HEK293 (cell line): ENCODE data around the gene CLMN.

ENCODE experiments used
- CTCF ChIA-PET: fragments of 350-600 bp; formaldehyde crosslinking; extraction: SDS; loops from one replicate; lab custom pipeline; 2021; ENCODE audit warnings: antibody characterized with exemption; lab: Yijun Ruan, JAX
- POLR2A ChIA-PET: fragments of 300-600 bp; formaldehyde crosslinking; extraction: SDS; loops from one replicate; lab custom pipeline; 2020; ENCODE audit warnings: antibody characterized with exemption, inconsistent platforms; lab: Yijun Ruan, JAX
- H3K27ac ChIP-seq: fragments of 200-500 bp; sonication (Bioruptor generic); 2 replicates; pipeline ENCODE4 v1.5.1; 2014; ENCODE audit warnings: low read depth, low read length, control low read depth, inconsistent platforms; ENCODE audit errors: extremely low read depth
- H3K36me3 ChIP-seq, 2 experiments: fragments of 200-500 bp in 1 of 2; sonication (Bioruptor generic) in 1 of 2; 1 replicate in 1 of 2; 2 replicates in 1 of 2; pipeline ENCODE4 v1.5.1; 2014 to 2017; ENCODE audit warnings: inconsistent platforms in 2 of 2, low read length in 2 of 2; ENCODE audit not compliant: control insufficient read depth in 2 of 2, insufficient read depth in 1 of 2
- H3K4me1 ChIP-seq: fragments of 200-500 bp; sonication (Bioruptor generic); 2 replicates; pipeline ENCODE4 v1.5.1; 2014; ENCODE audit warnings: mild to moderate bottlenecking, low read length, inconsistent platforms; ENCODE audit not compliant: control insufficient read depth, insufficient read depth
- H3K4me3 ChIP-seq: 2 replicates; pipeline ENCODE4 v1.5.1; 2011; ENCODE audit warnings: low read depth, mild to moderate bottlenecking, control low read depth, low read length, moderate library complexity
- H3K9me3 ChIP-seq: fragments of 200-500 bp; sonication (Bioruptor generic); 2 replicates; pipeline ENCODE4 v1.5.1; 2014; ENCODE audit warnings: low read depth, low read length, inconsistent platforms; ENCODE audit not compliant: control insufficient read depth, insufficient read depth
- BCL11A ChIP-seq: fragments of 450-650 bp; formaldehyde crosslinking; IDR thresholded peaks from 2 replicates; pipeline ENCODE4 v1.5.1; 2016; ENCODE audit warnings: low read depth, missing biosample characterization, missing genetic modification characterization
- HOXC10 ChIP-seq: sonication (generic); formaldehyde crosslinking; IDR thresholded peaks from 2 replicates; pipeline ENCODE4 v1.8.1; 2023; ENCODE audit warnings: mild to moderate bottlenecking, missing genetic modification reagents
- KLF7 ChIP-seq: fragments of 450-650 bp; formaldehyde crosslinking; IDR thresholded peaks from 2 replicates; pipeline ENCODE4 v1.5.1; 2016; ENCODE audit warnings: missing biosample characterization, missing genetic modification characterization, borderline replicate concordance
- KLF9 ChIP-seq: fragments of 450-650 bp; formaldehyde crosslinking; IDR thresholded peaks from 2 replicates; pipeline ENCODE4 v1.5.1; 2016; ENCODE audit warnings: missing biosample characterization, missing genetic modification characterization, low read depth
- TSHZ1 ChIP-seq: fragments of 450-650 bp; formaldehyde crosslinking; IDR thresholded peaks from 2 replicates; pipeline ENCODE4 v1.5.1; 2016; ENCODE audit warnings: missing biosample characterization, missing genetic modification characterization, borderline replicate concordance
- YY1 ChIP-seq: fragments of 450-650 bp; formaldehyde crosslinking; IDR thresholded peaks from 2 replicates; pipeline ENCODE4 v1.5.1; 2018; ENCODE audit warnings: missing biosample characterization, missing genetic modification characterization
- ZBTB1 ChIP-seq: fragments of 450-650 bp; formaldehyde crosslinking; IDR thresholded peaks from 2 replicates; pipeline ENCODE4 v1.5.1; 2016; ENCODE audit warnings: missing biosample characterization, missing genetic modification characterization
- ZIC2 ChIP-seq: fragments of 450-650 bp; formaldehyde crosslinking; IDR thresholded peaks from 2 replicates; pipeline ENCODE4 v1.5.1; 2016; ENCODE audit warnings: missing biosample characterization, missing genetic modification characterization
- ZNF16 ChIP-seq: fragments of 450-650 bp; formaldehyde crosslinking; IDR thresholded peaks from 2 replicates; pipeline ENCODE4 v1.5.1; 2016; ENCODE audit warnings: low read depth, missing biosample characterization, missing genetic modification characterization
- ZNF202 ChIP-seq: fragments of 450-650 bp; formaldehyde crosslinking; IDR thresholded peaks from 2 replicates; pipeline ENCODE4 v1.5.1; 2016; ENCODE audit warnings: missing biosample characterization, missing genetic modification characterization, borderline replicate concordance
- ZNF223 ChIP-seq: fragments of 450-650 bp; formaldehyde crosslinking; IDR thresholded peaks from 2 replicates; pipeline ENCODE4 v1.5.1; 2016; ENCODE audit warnings: missing biosample characterization, missing genetic modification characterization
- ZNF302 ChIP-seq: fragments of 450-650 bp; formaldehyde crosslinking; IDR thresholded peaks from 2 replicates; pipeline ENCODE4 v1.5.1; 2016; ENCODE audit warnings: missing biosample characterization, missing genetic modification characterization, low read depth
- ZNF398 ChIP-seq: fragments of 450-650 bp; formaldehyde crosslinking; IDR thresholded peaks from 2 replicates; pipeline ENCODE4 v1.5.1; 2017; ENCODE audit warnings: missing biosample characterization, missing genetic modification characterization
- ZNF416 ChIP-seq: fragments of 450-650 bp; formaldehyde crosslinking; IDR thresholded peaks from 2 replicates; pipeline ENCODE4 v1.5.1; 2016; ENCODE audit warnings: missing biosample characterization, missing genetic modification characterization
- ZNF518A ChIP-seq: fragments of 450-650 bp; formaldehyde crosslinking; conservative IDR thresholded peaks from 2 replicates; pipeline ENCODE4 v1.5.1; 2016; ENCODE audit warnings: low read depth, missing biosample characterization, missing genetic modification characterization
- ZNF560 ChIP-seq: fragments of 450-650 bp; formaldehyde crosslinking; IDR thresholded peaks from 2 replicates; pipeline ENCODE4 v1.5.1; 2017; ENCODE audit warnings: missing biosample characterization, missing genetic modification characterization, borderline replicate concordance
- ZNF76 ChIP-seq: fragments of 450-650 bp; formaldehyde crosslinking; IDR thresholded peaks from 2 replicates; pipeline ENCODE4; 2016; ENCODE audit warnings: low read depth, missing biosample characterization, missing genetic modification characterization, borderline replicate concordance
- ZNF843 ChIP-seq: fragments of 450-650 bp; formaldehyde crosslinking; IDR thresholded peaks from 2 replicates; pipeline ENCODE4 v1.5.1; 2016; ENCODE audit warnings: missing biosample characterization, missing genetic modification characterization
- ZSCAN30 ChIP-seq: fragments of 450-650 bp; IDR thresholded peaks from 2 replicates; pipeline ENCODE4 v1.5.1; 2018; ENCODE audit warnings: missing biosample characterization, mild to moderate bottlenecking, missing genetic modification characterization, moderate library complexity
- ZXDB ChIP-seq: fragments of 450-650 bp; formaldehyde crosslinking; IDR thresholded peaks from 2 replicates; pipeline ENCODE4 v1.5.1; 2016; ENCODE audit warnings: missing biosample characterization, missing genetic modification characterization

The CLMN gene

DNA sequence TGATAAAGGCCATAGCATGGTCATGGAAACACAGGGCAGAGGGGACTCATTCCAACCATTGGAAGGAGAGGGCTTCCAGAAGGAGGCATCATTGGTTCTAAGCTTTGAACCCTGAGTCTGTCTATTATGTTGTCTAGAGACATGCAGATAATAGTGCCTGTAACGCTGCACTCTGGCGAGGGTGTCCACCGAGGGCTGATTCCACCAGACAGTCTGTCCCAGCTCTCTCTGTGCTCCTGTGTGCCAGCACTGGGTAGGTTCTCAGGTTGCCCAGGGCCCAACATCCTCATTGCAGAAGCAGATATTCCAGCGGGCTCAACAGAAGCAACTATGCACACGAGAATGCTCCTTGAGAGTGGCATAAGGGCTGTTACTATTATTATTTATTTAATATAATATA lies 18.7 kb upstream of the CLMN start (continued):
- TF ChIP-seq ZXDB (tag by site-specific recombination): no peak
- no peak for TF ChIP-seq YY1 (tag by site-specific recombination)

GRCh38 chr14:95337041-95337595 lies 17.4 kb upstream of the CLMN start:
- Histone ChIP-seq H3K36me3 (no peaks in the 10 kb centered on the region), H3K4me3 (no peak overlapping the region)
- CTCF ChIA-PET: interaction anchor here (0.6 to 1.5 kb wide), 4 partner anchors 13 to 89 kb away, joined by 3 to 5 read pairs (median 4); no protein-coding TSS in a partner anchor
- TF ChIP-seq BCL11A (tag by site-specific recombination): no peak
- TF ChIP-seq ZNF223: no peak
- TF ChIP-seq ZBTB1 (tag by site-specific recombination): no peak
- TF ChIP-seq ZNF202: no peak
- TF ChIP-seq HOXC10: no peak
- TF ChIP-seq ZSCAN30 (tag by site-specific recombination): no peak
- TF ChIP-seq, all 188 proteins: peak for 0
- Histone ChIP-seq H3K4me1 (no peaks in the 10 kb centered on the region), H3K27ac (no peak overlapping the region), H3K9me3 (no peaks in the 10 kb centered on the region)
- POLR2A ChIA-PET: no interaction called here

GRCh38 chr14:95336192-95336760 lies 16.6 kb upstream of the CLMN start:
- no peak overlapping the region for H3K4me3 ChIP-seq
- H3K36me3 ChIP-seq: no peaks in the 10 kb centered on the region
- ChIA-PET POLR2A (no interaction called here), CTCF (interaction anchor here (0.6 to 1.5 kb wide), 5 partner anchors 14 to 242 kb away, joined by 3 to 5 read pairs (median 3); no protein-coding TSS in a partner anchor)
- H3K27ac ChIP-seq: no peak overlapping the region
- H3K4me1 ChIP-seq: no peaks in the 10 kb centered on the region
- TF ChIP-seq ZNF398 (tag by site-specific recombination): no peak
- peak; percentile 76 for TF ChIP-seq ZIC2 (tag by site-specific recombination)
- H3K9me3 ChIP-seq: no peaks in the 10 kb centered on the region

DNA sequence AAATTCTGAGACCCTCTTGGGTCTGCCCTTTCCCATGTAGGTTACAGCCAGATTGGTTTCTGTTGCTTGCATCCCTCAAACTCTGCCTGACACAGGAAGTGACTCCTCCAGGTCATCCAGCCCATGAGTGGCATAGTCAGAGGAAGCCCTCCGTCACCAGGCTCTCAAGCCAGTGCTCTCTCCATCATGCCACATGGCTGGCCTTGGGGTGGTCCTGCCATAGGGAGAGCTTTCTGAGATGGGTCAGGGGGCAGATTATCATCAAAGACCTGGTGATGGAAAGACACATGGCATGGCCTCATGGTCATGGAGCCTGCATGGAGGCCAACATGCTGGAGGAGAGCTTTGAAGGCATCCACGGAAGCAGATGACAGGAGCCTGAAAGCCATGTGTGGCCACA lies 15.4 kb upstream of the CLMN start:
- no peak overlapping the region for H3K4me3 ChIP-seq
- no peaks in the 10 kb centered on the region for H3K9me3 ChIP-seq
- H3K27ac ChIP-seq: no peak overlapping the region
- POLR2A ChIA-PET: no interaction called here
- no peaks in the 10 kb centered on the region for H3K4me1 ChIP-seq
- CTCF ChIA-PET: interaction anchor here (0.6 kb wide), 1 partner anchor 117 kb away, joined by 4 read pairs; no protein-coding TSS in a partner anchor
- H3K36me3 ChIP-seq: no peaks in the 10 kb centered on the region
- no peak for TF ChIP-seq ZNF416 (tag by site-specific recombination)
- no peak for TF ChIP-seq ZNF76 (tag by site-specific recombination)
- TF ChIP-seq ZNF16 (tag by site-specific recombination): no peak
- TF ChIP-seq ZNF302: no peak
- TF ChIP-seq ZNF560 (tag by site-specific recombination): no peak
- no peak for TF ChIP-seq ZNF518A (tag by site-specific recombination)
- TF ChIP-seq KLF7: no peak
- TF ChIP-seq ZNF843: no peak
- no peak for TF ChIP-seq KLF9
- TF ChIP-seq TSHZ1: no peak
